DOHH2 (cell line): Measurements from ENCODE around the gene CBX4.

ENCODE experiments used
- EZH2phosphoT487 ChIP-seq: fragments of 200-600 bp; sonication (generic); IDR thresholded peaks from 2 replicates; pipeline ENCODE4 v1.6.1; 2017; ENCODE audit warnings: borderline replicate concordance, mild to moderate bottlenecking, antibody characterized with exemption, low read length, moderate library complexity, mixed read lengths
- TF ChIP-seq, protein P1 (sequence below): fragments of 200-600 bp; sonication (generic); IDR thresholded peaks from one replicate; pipeline ENCODE4 v1.5.1; 2014; ENCODE audit warnings: antibody characterized with exemption, mild to moderate bottlenecking, low read depth, low read length; ENCODE audit not compliant: poor library complexity, severe bottlenecking

- TF ChIP-seq, protein P1, sequence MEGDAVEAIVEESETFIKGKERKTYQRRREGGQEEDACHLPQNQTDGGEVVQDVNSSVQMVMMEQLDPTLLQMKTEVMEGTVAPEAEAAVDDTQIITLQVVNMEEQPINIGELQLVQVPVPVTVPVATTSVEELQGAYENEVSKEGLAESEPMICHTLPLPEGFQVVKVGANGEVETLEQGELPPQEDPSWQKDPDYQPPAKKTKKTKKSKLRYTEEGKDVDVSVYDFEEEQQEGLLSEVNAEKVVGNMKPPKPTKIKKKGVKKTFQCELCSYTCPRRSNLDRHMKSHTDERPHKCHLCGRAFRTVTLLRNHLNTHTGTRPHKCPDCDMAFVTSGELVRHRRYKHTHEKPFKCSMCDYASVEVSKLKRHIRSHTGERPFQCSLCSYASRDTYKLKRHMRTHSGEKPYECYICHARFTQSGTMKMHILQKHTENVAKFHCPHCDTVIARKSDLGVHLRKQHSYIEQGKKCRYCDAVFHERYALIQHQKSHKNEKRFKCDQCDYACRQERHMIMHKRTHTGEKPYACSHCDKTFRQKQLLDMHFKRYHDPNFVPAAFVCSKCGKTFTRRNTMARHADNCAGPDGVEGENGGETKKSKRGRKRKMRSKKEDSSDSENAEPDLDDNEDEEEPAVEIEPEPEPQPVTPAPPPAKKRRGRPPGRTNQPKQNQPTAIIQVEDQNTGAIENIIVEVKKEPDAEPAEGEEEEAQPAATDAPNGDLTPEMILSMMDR, result no peak
- TF ChIP-seq EZH2phosphoT487, result no peak
Measured at GRCh38 chr17:79855331-79856124, 16.3 kb upstream of the CBX4 start.
